Measurements from ENCODE around the gene TERT. TPM values are rescaled to one million over a fixed set of nuclear protein-coding genes. Genes with fewer than 3 reads are reported as not detected.

Gene TERT
- total and polyA plus RNA-seq, 2 of the 13 experiments (the other 11 are each of a cell fraction or from before 2014, with no cell fraction given): 4.3 to 5.9 TPM

GRCh38 chr5:1273745-1274144, 21.1 kb downstream of the TERT start:
- no peak for DNase-seq (ENCODE audit: low spot score)
- Histone ChIP-seq H3K27me3 (ENCODE audit: control insufficient read depth in 1 of 2, insufficient read depth in 2 of 2, low read length in 2 of 2) (peaks cover 0 to 11% of the 10 kb centered on the region in 2 experiments; a peak in 4 of 5 replicates), H3K4me1 (ENCODE audit: insufficient read depth, low read length) (no peaks in the 10 kb centered on the region), H3K4me3 (replicated peaks in 1 of 3; ENCODE audit: insufficient read depth in 1 of 3, low read depth in 2 of 3, low read length in 3 of 3) (no peak overlapping the region), H3K36me3 (replicated peaks in 1 of 2; ENCODE audit: control insufficient read depth in 1 of 2, insufficient read depth in 2 of 2, low read length in 2 of 2) (no peaks in the 10 kb centered on the region), H3K9me3 (ENCODE audit: low read length) (no peaks in the 10 kb centered on the region), H3K79me2 (ENCODE audit: insufficient read depth, low read length) (no peaks in the 10 kb centered on the region), H3K27ac (ENCODE audit: extremely low read length, insufficient read depth, low read length) (no peak overlapping the region), H4K20me1 (ENCODE audit: insufficient read depth, low read length) (no peaks in the 10 kb centered on the region), H2AFZ (ENCODE audit: low read length) (no peak overlapping the region), H3K4me2 (ENCODE audit: low read depth, low read length) (no peak overlapping the region), H3K9ac (ENCODE audit: insufficient read depth, low read depth, low read length) (no peak overlapping the region)
- ChIA-PET CTCF (ENCODE audit: low intra/inter-chr PET ratio, low total read pairs) (no interaction called here), POLR2A (no interaction called here)
- in situ Hi-C loops (cut with HindIII; ENCODE audit: extremely low pct_ligation_motif_present, low pct_unique_long_range_greater_than_20kb) (no loop called here), intact Hi-C loops (cut with micrococcal nuclease; ENCODE audit: unreplicated experiment) (no loop called here)
- FAIRE-seq: no peak
- TF ChIP-seq PBX2 (CRISPR knock-in tag; IDR thresholded peaks at IDR 0.05): no peak
- no peak for TF ChIP-seq NFE2L1 (CRISPR knock-in tag; IDR thresholded peaks at IDR 0.05; ENCODE audit: borderline replicate concordance)
- no peak for TF ChIP-seq ZNF788 (CRISPR knock-in tag; IDR thresholded peaks at IDR 0.05; ENCODE audit: borderline replicate concordance)
- no peak for TF ChIP-seq FOXM1 (CRISPR knock-in tag; IDR thresholded peaks at IDR 0.05)
- 82% methylated on average over 20 of the region's 20 CpGs for WGBS (ENCODE audit: low lambda C conversion rate)
- no peak for ATAC-seq
- no TSS peak for BruUV-seq (replicated peaks)

- intact Hi-C loops (cut with micrococcal nuclease; ENCODE audit: unreplicated experiment): no loop called here
- no peaks in the 10 kb centered on the region for H4K20me1 ChIP-seq (ENCODE audit: insufficient read depth, low read length)
- peaks cover 0 to 7% of the 10 kb centered on the region in 2 experiments; a peak in 3 of 5 replicates for H3K27me3 ChIP-seq (ENCODE audit: control insufficient read depth in 1 of 2, insufficient read depth in 2 of 2, low read length in 2 of 2)
- no peak overlapping the region for H3K4me3 ChIP-seq (replicated peaks in 1 of 3; ENCODE audit: insufficient read depth in 1 of 3, low read depth in 2 of 3, low read length in 3 of 3)
- FAIRE-seq (no peak), ATAC-seq (no peak), DNase-seq (ENCODE audit: low spot score) (no peak)
- no peaks in the 10 kb centered on the region for H3K4me1 ChIP-seq (ENCODE audit: insufficient read depth, low read length)
- no peak overlapping the region for H3K27ac ChIP-seq (ENCODE audit: extremely low read length, insufficient read depth, low read length)
- H3K4me2 ChIP-seq (ENCODE audit: low read depth, low read length): no peak overlapping the region
- H3K79me2 ChIP-seq (ENCODE audit: insufficient read depth, low read length): no peaks in the 10 kb centered on the region
- no peak overlapping the region for H2AFZ ChIP-seq (ENCODE audit: low read length)
- ChIA-PET CTCF (ENCODE audit: low intra/inter-chr PET ratio, low total read pairs) (no interaction called here), POLR2A (no interaction called here)
- H3K9ac ChIP-seq (ENCODE audit: insufficient read depth, low read depth, low read length): no peak overlapping the region
- no peaks in the 10 kb centered on the region for H3K9me3 ChIP-seq (ENCODE audit: low read length)
- H3K36me3 ChIP-seq (replicated peaks in 1 of 2; ENCODE audit: control insufficient read depth in 1 of 2, insufficient read depth in 2 of 2, low read length in 2 of 2): 0 out of 5 replicates have a peak, but pooled peaks cover 0 to 2% of the 10 kb centered on the region in 2 experiments
- BruUV-seq (replicated peaks): no TSS peak
- 78% methylated on average over 16 of the region's 21 CpGs for WGBS (ENCODE audit: low lambda C conversion rate)
- in situ Hi-C loops (cut with HindIII; ENCODE audit: extremely low pct_ligation_motif_present, low pct_unique_long_range_greater_than_20kb): no loop called here
- no peak for TF ChIP-seq KDM3A (CRISPR knock-in tag; IDR thresholded peaks at IDR 0.05; ENCODE audit: low read depth)
- TF ChIP-seq NFRKB (IDR thresholded peaks at IDR 0.05): no peak
- no peak for TF ChIP-seq DBP (CRISPR knock-in tag; IDR thresholded peaks at IDR 0.05; ENCODE audit: not compliant biosample characterization)
- TF ChIP-seq ETV6 (CRISPR knock-in tag; conservative IDR thresholded peaks at IDR 0.05): no peak
- TF ChIP-seq ZC3H13 (CRISPR knock-in tag; IDR thresholded peaks at IDR 0.05): no peak
- TF ChIP-seq PPARG (CRISPR knock-in tag; conservative IDR thresholded peaks at IDR 0.05): no peak
- TF ChIP-seq REST (IDR thresholded peaks at IDR 0.05; ENCODE audit: borderline replicate concordance in 1 of 2, low read depth in 1 of 2, low read length in 2 of 2): no peak
- no peak for TF ChIP-seq ZNF749 (CRISPR knock-in tag; IDR thresholded peaks at IDR 0.05; ENCODE audit: borderline replicate concordance)
- no peak for TF ChIP-seq ZNF136 (CRISPR knock-in tag; IDR thresholded peaks at IDR 0.05; ENCODE audit: low read depth)
- TF ChIP-seq PCBP2 (optimal IDR thresholded peaks at IDR 0.05; ENCODE audit: low read depth, low read length, poor library complexity, severe bottlenecking): no peak
Observed at GRCh38 chr5:1272201-1272600, 22.7 kb downstream of the TERT start.

Measured in HepG2 (cell line).